ENCODE measurements around the gene ZC3H12D. TPM values are rescaled to one million over a fixed set of nuclear protein-coding genes. Genes with fewer than 3 reads are reported as not detected.
"Not testable (repeated sequence)": the region's sequence is repeated elsewhere in the genome, so short reads cannot be mapped to it uniquely, and the experiment has no call there.

ZC3H12D gene
- total RNA-seq, 1 donor from 2014 or later: 3.0 TPM

DNA sequence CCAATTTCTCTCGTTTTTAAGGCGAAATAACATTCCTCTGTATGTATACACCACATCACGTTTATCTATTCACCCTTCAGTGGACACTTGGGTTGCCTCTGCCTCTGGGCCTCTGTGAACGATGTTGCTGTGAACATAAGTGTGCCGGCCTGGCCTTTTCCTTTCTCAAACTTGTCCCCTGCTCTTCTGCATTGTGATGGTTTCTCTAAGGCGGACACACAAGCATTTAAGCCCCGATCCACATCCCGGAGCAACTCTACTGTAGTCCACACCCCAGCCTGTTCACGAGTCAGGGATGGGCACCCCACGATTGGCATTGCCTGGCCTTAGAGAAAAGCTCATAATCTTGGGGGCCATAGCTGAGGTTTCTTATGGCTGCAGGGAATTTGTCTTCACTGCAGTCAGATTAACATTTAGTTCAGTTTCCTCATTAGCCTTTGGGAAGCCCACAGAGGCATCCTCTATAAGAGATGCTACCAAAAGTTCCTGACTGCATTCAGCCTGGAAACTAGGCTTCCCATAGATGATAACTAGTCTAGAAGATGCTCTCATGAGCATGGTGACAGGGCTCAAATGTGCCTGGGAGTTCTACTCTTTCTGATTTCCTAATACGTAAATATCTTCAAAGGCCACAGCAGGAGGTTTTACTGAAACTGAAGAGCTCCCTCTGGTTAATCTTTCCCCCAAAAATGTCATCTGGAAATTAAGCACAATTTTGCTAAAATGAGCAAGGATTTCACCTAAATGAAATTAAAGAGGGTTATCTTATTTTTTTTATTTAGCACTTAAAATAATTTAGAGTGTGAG, 762 bp downstream of the ZC3H12D start:
- DNase-seq (ENCODE audit: low spot score): no peak

DNA sequence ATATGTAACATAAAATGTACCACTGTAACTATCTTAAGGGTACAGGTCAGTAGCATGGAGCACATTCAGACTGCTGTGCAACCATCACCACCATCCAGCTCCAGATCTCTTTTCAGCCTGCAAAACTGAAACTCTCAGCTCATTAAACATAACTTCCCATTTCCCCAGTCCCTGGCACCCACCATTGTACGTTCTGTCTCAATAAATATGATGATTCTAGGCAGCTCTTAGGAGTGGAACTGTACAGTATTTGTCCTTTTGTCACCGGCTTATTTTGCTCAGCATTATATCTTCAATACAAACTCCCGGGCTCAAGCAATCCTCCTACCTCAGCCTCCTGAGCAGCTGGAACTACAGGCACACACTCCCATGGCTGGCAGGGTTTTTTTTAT, 1.5 kb downstream of the ZC3H12D start:
- no peak for DNase-seq (ENCODE audit: low spot score)

DNA sequence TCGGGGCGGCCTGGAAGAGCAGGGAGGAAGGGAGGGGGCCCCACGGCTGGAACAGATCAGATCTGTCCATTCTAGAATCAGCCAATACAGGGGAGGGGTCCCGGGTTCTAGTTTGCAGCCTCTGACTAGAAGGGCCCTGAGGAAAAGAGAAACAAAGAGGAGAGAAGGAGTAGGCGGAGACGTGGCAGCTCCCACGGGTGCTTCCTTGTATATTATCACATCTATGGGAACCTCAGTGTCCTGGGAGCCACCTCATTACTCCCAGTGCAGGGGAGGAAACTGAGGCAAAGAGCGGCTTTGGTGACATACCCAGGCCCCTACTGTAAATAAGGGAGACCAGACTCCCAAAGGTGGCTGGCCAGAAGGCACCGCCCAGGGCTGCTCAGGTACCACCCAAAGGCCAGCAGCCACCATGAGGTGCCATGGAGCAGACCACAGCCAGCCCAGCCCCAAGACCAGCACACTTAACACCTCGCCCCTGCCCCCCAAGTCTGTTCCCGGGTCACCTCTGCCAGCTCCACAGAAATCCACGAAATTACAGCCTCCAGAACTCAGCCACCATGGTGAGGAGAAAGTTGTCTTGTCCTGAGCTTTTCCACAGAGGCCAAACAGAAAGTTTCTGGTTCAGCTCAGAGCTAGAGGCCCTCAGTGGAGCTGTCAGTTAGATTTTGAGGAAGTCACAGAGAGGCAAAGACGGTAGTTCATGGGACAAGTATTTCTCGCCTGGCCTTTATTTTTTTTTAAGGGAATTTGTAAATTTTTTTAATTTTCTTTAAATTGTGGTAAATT, 2.1 kb downstream of the ZC3H12D start:
- no peak for DNase-seq (ENCODE audit: low spot score)

DNA sequence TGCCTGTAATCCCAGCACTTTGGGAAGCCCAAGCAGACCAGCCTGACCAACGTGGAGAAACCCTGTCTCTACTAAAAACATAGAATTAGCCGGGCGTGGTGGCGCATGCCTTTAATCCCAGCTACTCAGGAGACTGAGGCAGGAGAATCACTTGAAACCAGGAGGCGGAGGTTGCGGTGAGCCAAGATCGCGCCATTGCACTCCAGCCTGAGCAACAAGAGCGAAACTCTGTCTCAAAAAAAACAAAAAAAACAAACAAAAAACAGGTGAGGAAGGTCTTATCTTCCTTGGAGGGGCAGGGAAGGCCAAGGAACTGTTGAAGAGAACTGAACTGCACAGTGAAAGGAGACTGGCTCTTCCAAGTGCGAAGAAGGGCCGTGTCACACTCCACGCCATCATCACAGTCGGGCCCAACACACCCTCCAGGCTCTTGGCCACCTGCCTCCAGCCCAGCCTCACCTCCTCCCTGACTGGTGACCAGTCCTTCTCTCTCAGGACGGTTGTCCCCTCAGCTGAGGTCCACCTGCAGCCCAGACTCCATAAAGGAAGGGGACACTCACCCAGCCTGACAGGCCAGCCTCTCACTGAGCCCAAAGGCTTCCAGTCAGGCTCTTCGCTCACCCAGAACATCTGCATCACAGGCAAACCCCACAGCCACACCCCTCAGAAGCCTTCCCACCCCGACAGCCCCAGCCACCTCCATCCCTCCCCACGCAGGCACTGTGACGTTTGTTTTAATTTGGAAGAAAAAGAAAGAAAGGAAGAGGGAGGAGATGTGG, 4.1 kb downstream of the ZC3H12D start:
- no peak for DNase-seq (ENCODE audit: low spot score)

DNA sequence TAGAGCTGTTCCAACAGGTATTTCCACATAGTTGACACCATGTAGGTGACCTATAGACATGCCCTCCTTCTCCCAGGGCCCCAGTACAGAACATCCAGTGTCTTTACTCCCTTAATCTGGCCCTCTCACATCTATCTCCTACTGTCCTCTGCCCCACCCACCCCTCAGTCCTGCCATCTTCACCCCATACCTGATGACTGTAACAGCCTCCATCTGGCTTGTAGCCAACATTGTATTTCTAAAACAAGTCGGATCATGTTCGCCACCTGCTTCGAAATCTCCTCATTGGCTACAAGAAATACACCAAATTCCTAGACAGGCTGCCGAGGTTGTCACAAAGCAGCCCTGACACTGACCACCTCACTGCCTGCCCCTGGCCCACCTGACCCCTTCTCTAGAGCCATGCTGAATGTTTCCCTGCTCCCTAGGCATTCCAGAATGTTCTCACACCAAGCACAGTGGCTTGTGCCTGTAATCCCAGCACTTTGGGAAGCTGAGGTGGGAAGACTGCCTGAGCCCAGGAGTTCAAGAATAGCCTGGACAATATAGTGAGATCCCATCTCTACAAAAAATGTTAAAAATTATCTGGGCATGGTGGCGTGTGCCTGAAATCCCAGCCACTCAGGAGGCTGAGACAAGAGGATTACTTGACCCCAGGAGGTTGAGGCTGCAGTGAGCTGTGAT, 6.0 kb downstream of the ZC3H12D start:
- DNase-seq (ENCODE audit: low spot score): no peak

DNA sequence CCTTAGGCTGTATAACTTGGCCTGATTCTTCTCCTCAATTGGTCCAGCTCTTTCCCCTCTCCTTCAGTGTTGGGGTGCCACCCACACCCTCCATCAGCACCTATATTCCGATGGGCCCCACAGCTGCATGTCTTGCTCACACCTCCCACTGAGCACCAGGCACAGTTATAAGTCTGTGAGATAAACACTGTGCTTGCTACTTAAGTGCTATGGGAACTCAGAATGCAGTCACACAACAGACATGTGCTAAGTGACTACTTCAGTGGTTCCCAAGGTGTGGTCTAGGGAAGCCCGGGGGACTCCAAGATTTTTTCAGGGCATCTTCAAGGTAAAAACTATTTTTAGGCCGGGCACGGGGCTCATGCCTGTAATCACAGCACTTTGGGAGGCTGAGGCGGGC, 7.3 kb downstream of the ZC3H12D start:
- DNase-seq (ENCODE audit: low spot score): no peak

DNA sequence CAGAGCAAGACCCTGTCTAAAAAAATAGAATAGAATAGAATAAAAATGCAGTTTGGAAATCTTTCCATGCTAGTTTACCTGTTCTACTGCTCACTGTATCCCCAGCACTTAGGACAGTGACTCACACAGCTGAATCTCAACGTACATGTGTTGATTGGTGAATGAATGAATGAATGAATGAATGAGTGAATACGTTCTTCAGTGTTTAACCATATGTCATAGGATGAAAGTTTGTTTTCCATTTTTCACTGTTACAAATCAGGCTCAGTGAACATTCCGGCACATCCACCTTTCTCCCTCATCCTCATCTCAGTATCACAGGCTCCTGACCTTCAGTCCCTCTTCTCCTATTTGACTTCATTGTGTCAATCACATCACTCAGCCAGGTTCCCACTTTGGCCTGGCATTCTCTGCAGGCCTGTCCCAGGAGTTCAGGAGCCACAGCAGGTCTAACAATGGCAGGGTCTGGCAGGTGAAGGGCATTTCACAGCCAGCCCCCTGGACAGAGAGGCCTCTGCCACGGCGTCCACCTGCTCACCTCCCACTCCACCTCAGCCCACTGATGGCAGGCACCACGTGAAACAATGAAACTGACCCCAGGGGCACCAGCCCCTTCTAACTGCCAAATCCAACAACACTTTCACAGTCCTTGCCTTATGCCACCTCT, 7.9 kb downstream of the ZC3H12D start:
- no peak for DNase-seq (ENCODE audit: low spot score)

DNA sequence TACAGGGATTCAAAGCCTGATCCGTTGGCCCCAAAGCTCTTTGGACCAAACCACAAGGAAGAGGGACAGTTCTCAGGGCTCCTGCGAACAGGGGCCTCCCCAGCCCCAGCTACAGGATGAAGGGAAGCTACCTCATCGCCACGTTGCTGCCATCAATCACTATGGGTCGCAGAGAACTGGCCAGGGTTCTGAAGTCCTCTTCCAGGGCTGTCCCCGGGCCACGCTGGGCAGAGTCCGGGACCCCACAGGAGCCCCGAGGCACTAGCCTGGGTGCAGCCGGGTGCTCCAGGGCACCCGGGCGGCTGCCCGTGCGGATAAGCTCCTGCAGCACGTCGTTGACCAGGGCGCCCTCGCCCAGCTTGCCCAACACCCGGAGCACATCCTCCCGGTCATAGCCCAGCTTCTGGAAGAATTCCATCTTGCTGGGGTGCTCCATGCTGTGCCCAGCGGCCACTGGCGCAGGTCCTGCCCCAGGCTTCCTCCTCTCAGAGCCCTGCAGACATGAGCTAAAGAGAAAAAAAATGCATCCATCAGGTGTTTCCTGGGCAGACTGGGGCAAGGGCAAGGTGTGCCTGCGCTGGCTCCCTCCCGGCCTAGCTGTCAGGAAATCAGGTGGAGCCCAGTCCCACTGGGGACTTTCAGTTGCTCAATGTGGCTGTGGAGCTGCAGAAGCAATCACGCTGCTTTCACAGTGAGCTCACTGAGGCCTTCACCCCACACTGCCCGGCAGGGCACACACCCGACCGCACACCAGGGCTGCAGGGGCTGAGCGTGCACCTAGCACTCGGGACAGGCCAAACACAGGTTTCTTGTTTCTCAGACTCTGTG, 10.5 kb downstream of the ZC3H12D start:
- DNase-seq (ENCODE audit: low spot score): no peak

DNA sequence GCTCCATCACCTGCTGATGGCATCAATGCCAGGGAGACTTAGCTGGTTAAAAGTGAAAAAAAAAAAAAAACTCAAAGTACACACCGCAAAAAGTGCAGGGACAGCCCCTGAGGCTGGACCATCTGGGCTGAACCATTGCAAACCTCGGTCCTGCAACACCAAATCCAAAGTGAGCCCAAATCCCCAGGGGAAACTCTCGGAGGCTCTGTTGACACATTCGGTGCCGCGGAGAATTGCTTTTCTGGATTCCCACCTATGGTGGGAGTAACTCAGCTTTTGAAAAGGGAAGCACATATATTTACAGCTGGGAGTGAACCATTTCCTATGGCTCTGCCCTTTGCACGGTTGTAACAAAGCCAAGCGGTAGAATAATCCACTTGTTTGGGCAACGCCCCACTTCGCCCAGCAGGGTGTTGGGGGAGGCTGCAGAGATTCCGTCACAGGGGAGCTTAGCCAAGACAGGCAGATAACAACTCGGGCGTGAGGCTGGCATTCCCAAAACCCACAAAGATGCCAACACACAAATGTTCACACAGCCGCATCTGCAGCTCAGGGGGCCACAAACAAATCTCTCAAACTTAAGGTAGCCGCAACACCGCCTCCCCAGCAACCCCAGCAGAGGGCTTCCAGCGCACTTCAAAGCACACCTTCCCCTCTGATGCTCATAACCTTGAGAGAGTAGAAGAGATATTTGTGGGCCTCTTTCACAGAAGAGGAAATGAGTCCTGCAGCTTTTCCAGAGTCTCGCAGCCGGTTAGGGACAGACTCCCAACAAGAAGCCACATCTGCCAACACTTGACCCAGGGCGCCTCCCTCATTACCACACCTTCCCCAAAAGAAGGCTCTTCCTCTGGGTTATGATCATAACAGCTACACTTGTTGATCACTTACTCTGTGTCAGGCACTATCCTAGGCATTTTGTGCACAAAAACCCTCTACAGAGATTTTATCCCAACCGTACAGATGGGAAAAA, 11.4 kb downstream of the ZC3H12D start:
- DNase-seq (ENCODE audit: low spot score): no peak

DNA sequence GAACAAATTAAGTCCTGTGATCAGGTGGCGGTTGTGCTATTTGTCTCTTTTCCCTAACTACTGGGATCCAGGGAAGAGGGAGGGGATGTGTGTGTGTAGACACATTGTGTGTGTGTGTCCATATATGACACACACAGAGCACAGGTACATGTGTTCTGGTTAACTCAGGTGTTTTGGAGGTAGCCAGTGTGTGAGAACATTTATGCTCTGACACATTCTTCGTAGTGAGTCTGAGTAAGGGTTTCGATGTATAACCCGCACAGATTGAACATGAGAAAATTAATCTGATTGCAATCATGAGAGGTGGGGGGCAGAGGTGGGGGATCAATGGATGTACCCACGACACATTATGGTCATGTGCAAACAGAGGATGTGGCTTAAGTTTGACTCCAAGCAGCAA, 12.6 kb downstream of the ZC3H12D start:
- DNase-seq (ENCODE audit: low spot score): no peak

DNA sequence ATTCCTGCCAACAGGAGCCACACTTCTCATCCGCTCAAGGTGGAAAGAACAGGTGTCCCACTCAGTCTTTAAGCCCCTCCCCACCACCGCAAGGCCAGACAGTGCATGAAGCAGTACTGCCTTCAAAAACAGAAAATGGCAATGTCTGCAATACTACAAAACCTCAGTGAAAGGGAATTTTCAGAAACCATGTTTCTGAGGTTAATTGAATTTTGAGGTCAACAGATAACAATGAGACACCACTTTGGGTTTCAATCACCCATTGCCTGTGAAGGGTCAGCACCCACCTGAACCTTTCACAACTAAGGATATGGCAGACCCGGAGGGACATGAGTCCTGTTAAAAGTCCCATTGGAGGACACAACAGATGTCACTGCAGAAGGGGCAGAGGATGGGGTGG, 13.0 kb downstream of the ZC3H12D start:
- DNase-seq (ENCODE audit: low spot score): no peak

DNA sequence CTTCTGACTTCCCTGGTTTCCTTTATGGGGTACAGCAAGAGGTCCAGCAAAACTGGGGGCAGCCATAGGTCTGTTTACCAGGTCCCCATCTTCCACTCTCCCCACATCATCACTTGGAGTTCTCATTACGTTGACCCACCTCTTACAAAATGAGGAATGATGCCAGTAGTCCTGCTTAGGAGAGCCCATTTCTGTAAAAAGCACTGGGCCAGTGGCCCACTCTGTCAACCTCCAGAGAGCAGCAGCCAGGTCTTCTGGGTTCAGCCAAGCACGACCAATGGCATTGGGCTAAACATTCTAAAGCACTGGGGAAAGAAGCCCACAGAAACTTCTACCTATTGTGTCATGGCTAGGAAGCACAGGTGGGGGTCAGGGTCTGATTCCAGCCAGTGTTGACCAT, 13.9 kb downstream of the ZC3H12D start:
- no peak for DNase-seq (ENCODE audit: low spot score)

DNA sequence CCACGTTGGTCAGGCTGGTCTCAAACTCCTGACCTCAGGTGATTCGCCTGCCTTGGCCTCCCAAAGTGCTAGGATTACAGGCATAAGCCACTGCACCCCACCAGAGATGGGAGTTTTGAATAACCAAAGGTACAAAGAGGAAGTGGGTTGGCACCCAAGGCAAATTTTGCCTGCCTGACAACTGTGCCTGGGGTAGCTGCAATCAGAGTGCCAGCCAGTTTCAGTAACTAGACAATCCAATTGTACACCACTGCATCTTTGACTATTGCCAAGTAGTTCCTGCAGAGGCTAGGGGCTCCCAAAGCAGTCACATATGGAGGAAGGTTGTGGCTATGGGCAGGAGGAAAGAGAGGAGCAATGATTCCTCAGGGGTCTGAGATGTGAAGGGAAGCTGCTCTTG, 16.6 kb downstream of the ZC3H12D start:
- DNase-seq (ENCODE audit: low spot score): no peak

DNA sequence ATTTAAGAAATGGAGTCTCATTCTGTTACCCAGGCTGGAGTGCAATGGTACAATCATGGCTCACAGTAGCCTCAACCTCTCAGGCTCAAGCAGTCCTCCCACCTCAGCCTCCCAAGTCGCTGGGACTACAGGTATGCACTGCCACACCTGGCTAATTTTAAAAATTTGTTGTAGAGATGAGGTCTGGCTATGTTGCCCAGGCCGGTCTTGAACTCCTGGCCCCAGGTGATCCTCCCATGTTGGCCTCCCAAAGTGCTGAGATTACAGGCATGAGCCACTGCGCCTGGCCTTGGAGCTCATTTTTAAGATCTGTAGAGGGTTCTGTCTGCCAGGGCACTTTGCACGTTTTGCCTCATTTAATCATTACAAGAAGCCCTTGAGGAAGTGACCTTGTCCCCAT, 17.5 kb downstream of the ZC3H12D start:
- no peak for DNase-seq (ENCODE audit: low spot score)

DNA sequence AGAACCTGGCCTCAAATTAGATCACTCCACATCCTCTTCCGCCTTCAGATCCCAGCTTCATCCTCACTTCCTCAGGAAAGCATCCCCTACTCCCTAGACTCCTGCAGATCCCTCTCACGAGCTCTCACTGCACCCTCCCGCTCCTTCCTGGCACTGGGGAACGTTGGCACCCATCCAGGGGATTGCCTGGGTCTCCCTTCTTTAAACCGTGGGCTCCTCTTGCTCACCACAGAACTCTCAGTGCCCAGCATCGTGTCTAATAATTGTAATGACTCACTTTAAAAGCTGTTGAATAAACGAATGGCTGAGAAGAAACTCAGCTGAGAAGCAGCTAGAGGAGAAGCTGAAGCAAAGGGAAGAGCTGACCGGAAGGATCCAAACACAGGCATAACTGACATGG, 20.4 kb downstream of the ZC3H12D start:
- DNase-seq (ENCODE audit: low spot score): no peak

DNA sequence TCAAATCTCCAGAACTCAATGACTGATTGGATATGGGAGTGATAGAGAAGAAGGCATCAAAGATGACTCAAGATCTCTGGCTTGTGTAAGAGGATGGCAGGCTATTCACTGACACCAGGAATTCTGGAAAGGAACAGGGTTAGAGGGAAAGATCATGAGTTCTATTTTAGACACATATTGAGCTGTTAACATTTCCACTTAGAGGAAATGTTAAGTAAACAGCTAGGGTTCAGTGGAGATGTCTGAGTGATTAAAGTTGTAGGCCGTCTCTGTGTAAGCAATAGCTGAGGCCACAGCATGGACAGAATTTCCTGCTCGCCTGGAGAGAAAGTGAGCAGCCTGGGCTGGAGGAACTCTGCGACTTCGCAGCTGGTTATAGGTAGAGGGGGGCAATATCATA, 21.0 kb downstream of the ZC3H12D start:
- no peak for DNase-seq (ENCODE audit: low spot score)

DNA sequence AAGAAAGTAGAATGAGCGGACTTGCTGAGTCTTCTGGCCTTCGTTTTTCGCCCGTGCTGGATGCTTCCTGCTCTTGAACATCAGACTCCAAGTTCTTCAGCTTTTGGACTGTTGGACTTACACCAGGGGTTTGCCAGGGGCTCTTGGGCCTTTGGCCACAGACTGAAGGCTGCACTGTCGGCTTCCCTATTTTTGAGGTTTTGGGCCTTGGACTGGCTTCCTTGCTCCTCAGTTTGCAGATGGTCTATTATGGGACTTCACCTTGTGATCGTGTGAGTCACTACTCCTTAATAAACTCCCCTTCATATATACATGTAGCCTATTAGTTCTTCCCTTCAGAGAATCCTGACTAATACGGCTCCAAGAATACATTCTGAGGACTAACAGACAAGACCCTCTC, 22.1 kb downstream of the ZC3H12D start:
- DNase-seq (ENCODE audit: low spot score): not testable (repeated sequence)

DNA sequence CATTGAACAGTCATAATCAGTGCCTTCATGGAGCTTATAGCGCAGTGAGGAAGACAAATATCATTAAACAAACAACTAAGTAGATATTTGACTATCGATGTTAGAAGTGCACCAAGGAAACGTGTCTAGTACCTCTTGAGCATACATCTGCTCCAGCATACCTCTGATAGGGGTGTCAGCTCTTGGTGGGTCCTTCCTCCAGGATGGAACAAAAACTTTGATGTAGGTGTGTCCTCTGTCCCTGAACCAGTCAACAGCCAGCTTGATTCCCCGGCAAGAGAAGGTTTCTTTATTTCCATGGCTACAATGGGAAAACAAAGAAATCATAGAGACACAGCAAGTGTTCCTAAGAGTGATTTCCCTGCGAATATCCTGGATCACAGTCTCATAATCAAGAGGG, 23.1 kb downstream of the ZC3H12D start:
- DNase-seq (ENCODE audit: low spot score): no peak

DNA sequence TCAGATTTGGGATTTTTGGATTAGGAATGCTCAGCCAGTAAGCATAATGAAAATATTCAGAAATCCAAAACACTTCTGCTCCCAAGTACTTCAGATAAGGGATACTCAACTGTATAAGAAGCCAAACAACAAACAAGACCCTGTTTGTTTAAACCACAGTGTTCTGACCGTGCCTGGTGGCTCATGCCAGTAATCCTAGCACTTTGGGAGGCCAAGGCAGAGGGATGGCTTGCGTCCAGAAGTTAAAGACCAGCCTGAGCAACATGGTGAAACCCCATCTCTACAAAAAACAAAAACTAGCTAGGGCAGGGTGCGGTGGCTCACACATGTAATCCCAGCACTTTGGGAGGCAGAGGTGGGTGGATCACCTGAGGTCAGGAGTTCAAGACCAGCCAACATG, 24.6 kb downstream of the ZC3H12D start:
- DNase-seq (ENCODE audit: low spot score): not testable (repeated sequence)
